K562 (cell line): ENCODE measurements around the gene REM2. TPM values are rescaled to one million over a fixed set of nuclear protein-coding genes. Genes with fewer than 3 reads are reported as not detected.

Source experiments
- CTBP1 ChIP-seq: fragments of 450-650 bp; IDR thresholded peaks from 2 replicates; pipeline ENCODE4 v1.6.1; 2016; ENCODE audit warnings: borderline replicate concordance
- DMBX1 ChIP-seq: fragments of 250-450 bp; sonication (Bioruptor Pico); IDR thresholded peaks from 2 replicates; pipeline ENCODE4 v1.8.0; 2022; ENCODE audit warnings: inconsistent platforms, mild to moderate bottlenecking, moderate library complexity, borderline replicate concordance
- EWSR1 ChIP-seq: fragments of 450-650 bp; IDR thresholded peaks from 2 replicates; pipeline ENCODE4 v1.6.1; 2018; ENCODE audit warnings: borderline replicate concordance, mild to moderate bottlenecking, low read depth, moderate library complexity; ENCODE audit not compliant: partially characterized antibody
- FOXA3 ChIP-seq, 2 experiments: fragments of 450-650 bp in 1 of 2; sonication (generic) in 1 of 2; formaldehyde crosslinking; IDR thresholded peaks in 1 of 2; conservative IDR thresholded peaks in 1 of 2; 2 replicates each; pipeline versions ENCODE4 v1.4.0 to v1.8.0; 2020 to 2022; ENCODE audit warnings: mild to moderate bottlenecking in 2 of 2, missing genetic modification reagents in 1 of 2
- FOXJ2 ChIP-seq: fragments of 200-800 bp; sonication (Bioruptor generic); IDR thresholded peaks from 2 replicates; pipeline ENCODE4 v1.6.1; 2016; ENCODE audit warnings: missing genetic modification characterization, missing compliant biosample characterization
- HIVEP1 ChIP-seq: fragments of 250-450 bp; sonication (Bioruptor Pico); IDR thresholded peaks from 2 replicates; pipeline ENCODE4 v1.4.0; 2020; ENCODE audit warnings: mild to moderate bottlenecking
- LARP7 ChIP-seq: fragments of 450-650 bp; IDR thresholded peaks from 2 replicates; pipeline ENCODE4 v1.6.1; 2016
- POLR2B ChIP-seq: fragments of 450-650 bp; IDR thresholded peaks from 2 replicates; pipeline ENCODE4 v1.6.1; 2018; ENCODE audit warnings: low read depth; ENCODE audit not compliant: partially characterized antibody
- SMAD3 ChIP-seq: fragments of 450-650 bp; formaldehyde crosslinking; conservative IDR thresholded peaks from 2 replicates; pipeline ENCODE4 v1.4.0; 2020; ENCODE audit warnings: mild to moderate bottlenecking
- TBL1XR1 ChIP-seq, 2 experiments: IDR thresholded peaks; 2 replicates each; pipeline ENCODE4 v1.6.1; 2012; ENCODE audit warnings: improper control_type of control experiment in 2 of 2, low read length in 2 of 2, mild to moderate bottlenecking in 1 of 2
- TCF3 ChIP-seq: sonication (generic); formaldehyde crosslinking; IDR thresholded peaks from 2 replicates; pipeline ENCODE4 v1.4.0; 2020; ENCODE audit warnings: mild to moderate bottlenecking, missing genetic modification reagents
- TEAD1 ChIP-seq, 2 experiments: fragments of 450-650 bp in 1 of 2; sonication (generic) in 1 of 2; formaldehyde crosslinking; IDR thresholded peaks; 2 replicates each; pipeline versions ENCODE4 v1.4.0 to v1.8.0; 2020 to 2022; ENCODE audit warnings: mild to moderate bottlenecking in 2 of 2, missing genetic modification reagents in 1 of 2
- ZNF165 ChIP-seq: fragments of 250-450 bp; sonication (Bioruptor Pico); IDR thresholded peaks from 2 replicates; pipeline ENCODE4 v1.4.0; 2020; ENCODE audit warnings: borderline replicate concordance
- polyA plus RNA-seq, 8 experiments: library from polyadenylated mRNA; depleted of rRNA in 4 of 8; stranded (reverse) in 5 of 8; unstranded in 3 of 8; fragments of >200 nt; fragmentation: Nextera tagmentation in 2 of 8; fragmentation: Illumina TruSeq in 1 of 8; extraction: Ambion mirVana in 2 of 8; extraction: Trizol in 1 of 8; gene quantifications; 2 replicates each; pipeline versions ENCODE4 v1.2.1 to v1.2.3, GENCODE V29; 2011 to 2014; ENCODE audit warnings: inconsistent platforms in 1 of 8, missing spikeins in 1 of 8
- total RNA-seq, 7 experiments: library from RNA; depleted of rRNA in 6 of 7; stranded (reverse); fragments of >200 nt in 6 of 7; fragmentation: Illumina TruSeq in 2 of 7; extraction: Trizol in 2 of 7; gene quantifications; 2 replicates each; pipeline versions ENCODE4 v1.2.1 to v1.2.3, GENCODE V29; 2011 to 2021; ENCODE audit warnings: low replicate concordance in 1 of 7
- TF ChIP-seq, protein P1 (sequence below): fragments of 250-450 bp; sonication (Bioruptor Pico); IDR thresholded peaks from 2 replicates; pipeline ENCODE4 v1.8.0; 2021; ENCODE audit warnings: borderline replicate concordance, mild to moderate bottlenecking, moderate library complexity; ENCODE audit not compliant: poor library complexity, severe bottlenecking
- TF ChIP-seq, protein P2 (sequence below): fragments of 450-650 bp; IDR thresholded peaks from one replicate; pipeline ENCODE4 v1.6.1; 2018; ENCODE audit warnings: mild to moderate bottlenecking, moderate library complexity; ENCODE audit not compliant: partially characterized antibody
- TF ChIP-seq, protein P3 (sequence below): fragments of 250-450 bp; sonication (Bioruptor Pico); IDR thresholded peaks from 2 replicates; pipeline ENCODE4 v1.5.0; 2022; ENCODE audit warnings: mild to moderate bottlenecking
- TF ChIP-seq, protein P4 (sequence below): sonication (generic); formaldehyde crosslinking; IDR thresholded peaks from 2 replicates; pipeline ENCODE4 v1.8.1; 2023; ENCODE audit warnings: mild to moderate bottlenecking, missing genetic modification reagents

REM2 gene
- total and polyA plus RNA-seq, 9 of the 15 experiments (the other 6 are each of a cell fraction or from before 2014, with no cell fraction given) = 0.18 to 1.0 (median 0.38) TPM

DNA sequence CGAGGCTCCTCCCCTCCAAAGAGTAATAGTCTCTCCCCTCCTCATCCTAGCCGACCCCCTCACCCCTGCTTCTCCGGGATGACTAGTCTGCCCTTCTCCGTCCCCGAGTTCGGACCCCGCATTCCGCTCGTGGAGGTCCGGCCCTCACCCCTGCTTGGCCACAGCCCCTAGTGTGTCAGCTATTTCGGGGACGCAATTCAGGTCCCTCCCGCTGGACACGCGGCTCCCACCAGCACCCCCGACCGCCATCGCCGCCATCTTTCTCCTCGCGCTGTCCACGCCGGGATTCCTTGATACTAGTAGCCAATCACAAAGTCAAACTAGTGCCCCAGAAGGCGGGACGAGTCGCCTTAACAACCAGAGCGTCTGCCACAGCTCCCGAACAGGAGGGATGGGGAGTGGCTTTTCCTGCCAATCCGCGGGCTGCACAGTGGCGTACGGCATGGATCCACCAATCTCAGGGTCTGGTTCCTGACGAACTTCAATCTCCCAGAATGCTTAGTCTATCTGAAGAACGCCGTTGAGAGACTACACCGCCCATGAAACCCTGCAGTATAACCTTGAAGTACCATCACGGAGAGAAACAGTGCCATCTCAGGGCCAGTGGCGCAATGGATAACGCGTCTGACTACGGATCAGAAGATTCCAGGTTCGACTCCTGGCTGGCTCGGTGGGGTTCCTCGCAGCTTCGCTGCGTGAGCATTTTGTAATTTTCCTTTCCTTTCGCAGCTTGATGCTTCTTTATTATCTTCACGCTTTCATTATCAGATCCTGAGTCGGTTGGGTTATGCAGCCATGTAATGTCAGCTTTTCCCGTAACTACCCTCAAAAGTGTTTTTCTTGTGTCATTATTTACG is 46.3 kb downstream of the REM2 start, which contains the start of gene PRMT5 (continued):
- TF ChIP-seq TCF3 (CRISPR knock-in tag) (0 out of 2 replicates have a peak, but pooled peaks have one; percentile 4), SMAD3 (CRISPR knock-in tag) (0 out of 2 replicates have a peak, but pooled peaks have one; percentile 51), LARP7 (peak; percentile 88), TBL1XR1 (IDR thresholded peaks at IDR 0.05; ENCODE audit: low read length in 2 of 2) (peak in 1 of 2 experiments; percentile 99; a peak in 3 of 4 replicates), FOXJ2 (tag) (no peak; the same call in 1 of the 2 replicates), EWSR1 (no peak), POLR2B (peak; percentile 96), HIVEP1 (CRISPR knock-in tag) (no peak), ZNF165 (CRISPR knock-in tag) (0 out of 2 replicates have a peak, but pooled peaks have one; percentile 17), CTBP1 (peak; percentile 39; the same call in 1 of the 2 replicates), FOXA3 (CRISPR knock-in tag; conservative IDR thresholded peaks at IDR 0.05 in 1 of 2, IDR thresholded peaks at IDR 0.05 in 1 of 2) (no peak), DMBX1 (CRISPR knock-in tag) (no peak), TEAD1 (CRISPR knock-in tag; IDR thresholded peaks at IDR 0.05) (peak; percentile 79 to 93; a peak in 3 of 4 replicates)
- TF ChIP-seq, protein P1, sequence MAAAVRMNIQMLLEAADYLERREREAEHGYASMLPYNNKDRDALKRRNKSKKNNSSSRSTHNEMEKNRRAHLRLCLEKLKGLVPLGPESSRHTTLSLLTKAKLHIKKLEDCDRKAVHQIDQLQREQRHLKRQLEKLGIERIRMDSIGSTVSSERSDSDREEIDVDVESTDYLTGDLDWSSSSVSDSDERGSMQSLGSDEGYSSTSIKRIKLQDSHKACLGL (CRISPR knock-in tag) = peak; percentile 72
- TF ChIP-seq, protein P2, sequence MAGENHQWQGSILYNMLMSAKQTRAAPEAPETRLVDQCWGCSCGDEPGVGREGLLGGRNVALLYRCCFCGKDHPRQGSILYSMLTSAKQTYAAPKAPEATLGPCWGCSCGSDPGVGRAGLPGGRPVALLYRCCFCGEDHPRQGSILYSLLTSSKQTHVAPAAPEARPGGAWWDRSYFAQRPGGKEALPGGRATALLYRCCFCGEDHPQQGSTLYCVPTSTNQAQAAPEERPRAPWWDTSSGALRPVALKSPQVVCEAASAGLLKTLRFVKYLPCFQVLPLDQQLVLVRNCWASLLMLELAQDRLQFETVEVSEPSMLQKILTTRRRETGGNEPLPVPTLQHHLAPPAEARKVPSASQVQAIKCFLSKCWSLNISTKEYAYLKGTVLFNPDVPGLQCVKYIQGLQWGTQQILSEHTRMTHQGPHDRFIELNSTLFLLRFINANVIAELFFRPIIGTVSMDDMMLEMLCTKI = no peak
- TF ChIP-seq, protein P3, sequence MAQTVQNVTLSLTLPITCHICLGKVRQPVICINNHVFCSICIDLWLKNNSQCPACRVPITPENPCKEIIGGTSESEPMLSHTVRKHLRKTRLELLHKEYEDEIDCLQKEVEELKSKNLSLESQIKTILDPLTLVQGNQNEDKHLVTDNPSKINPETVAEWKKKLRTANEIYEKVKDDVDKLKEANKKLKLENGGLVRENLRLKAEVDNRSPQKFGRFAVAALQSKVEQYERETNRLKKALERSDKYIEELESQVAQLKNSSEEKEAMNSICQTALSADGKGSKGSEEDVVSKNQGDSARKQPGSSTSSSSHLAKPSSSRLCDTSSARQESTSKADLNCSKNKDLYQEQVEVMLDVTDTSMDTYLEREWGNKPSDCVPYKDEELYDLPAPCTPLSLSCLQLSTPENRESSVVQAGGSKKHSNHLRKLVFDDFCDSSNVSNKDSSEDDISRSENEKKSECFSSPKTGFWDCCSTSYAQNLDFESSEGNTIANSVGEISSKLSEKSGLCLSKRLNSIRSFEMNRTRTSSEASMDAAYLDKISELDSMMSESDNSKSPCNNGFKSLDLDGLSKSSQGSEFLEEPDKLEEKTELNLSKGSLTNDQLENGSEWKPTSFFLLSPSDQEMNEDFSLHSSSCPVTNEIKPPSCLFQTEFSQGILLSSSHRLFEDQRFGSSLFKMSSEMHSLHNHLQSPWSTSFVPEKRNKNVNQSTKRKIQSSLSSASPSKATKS (CRISPR knock-in tag) = no peak
- TF ChIP-seq, protein P4, sequence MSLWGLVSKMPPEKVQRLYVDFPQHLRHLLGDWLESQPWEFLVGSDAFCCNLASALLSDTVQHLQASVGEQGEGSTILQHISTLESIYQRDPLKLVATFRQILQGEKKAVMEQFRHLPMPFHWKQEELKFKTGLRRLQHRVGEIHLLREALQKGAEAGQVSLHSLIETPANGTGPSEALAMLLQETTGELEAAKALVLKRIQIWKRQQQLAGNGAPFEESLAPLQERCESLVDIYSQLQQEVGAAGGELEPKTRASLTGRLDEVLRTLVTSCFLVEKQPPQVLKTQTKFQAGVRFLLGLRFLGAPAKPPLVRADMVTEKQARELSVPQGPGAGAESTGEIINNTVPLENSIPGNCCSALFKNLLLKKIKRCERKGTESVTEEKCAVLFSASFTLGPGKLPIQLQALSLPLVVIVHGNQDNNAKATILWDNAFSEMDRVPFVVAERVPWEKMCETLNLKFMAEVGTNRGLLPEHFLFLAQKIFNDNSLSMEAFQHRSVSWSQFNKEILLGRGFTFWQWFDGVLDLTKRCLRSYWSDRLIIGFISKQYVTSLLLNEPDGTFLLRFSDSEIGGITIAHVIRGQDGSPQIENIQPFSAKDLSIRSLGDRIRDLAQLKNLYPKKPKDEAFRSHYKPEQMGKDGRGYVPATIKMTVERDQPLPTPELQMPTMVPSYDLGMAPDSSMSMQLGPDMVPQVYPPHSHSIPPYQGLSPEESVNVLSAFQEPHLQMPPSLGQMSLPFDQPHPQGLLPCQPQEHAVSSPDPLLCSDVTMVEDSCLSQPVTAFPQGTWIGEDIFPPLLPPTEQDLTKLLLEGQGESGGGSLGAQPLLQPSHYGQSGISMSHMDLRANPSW = 0 out of 2 replicates have a peak, but pooled peaks have one; percentile 43
